HG03469 (cell line): ENCODE measurements around the gene CERT1.

Source experiments
- ATAC-seq: cut with Tn5 transposase; IDR thresholded peaks from one replicate; pipeline ENCODE4 v1.9.1; 2021; ENCODE audit warnings: mild to moderate bottlenecking, moderate library complexity, moderate number of reproducible peaks; ENCODE audit not compliant: unreplicated experiment

The CERT1 gene

DNA sequence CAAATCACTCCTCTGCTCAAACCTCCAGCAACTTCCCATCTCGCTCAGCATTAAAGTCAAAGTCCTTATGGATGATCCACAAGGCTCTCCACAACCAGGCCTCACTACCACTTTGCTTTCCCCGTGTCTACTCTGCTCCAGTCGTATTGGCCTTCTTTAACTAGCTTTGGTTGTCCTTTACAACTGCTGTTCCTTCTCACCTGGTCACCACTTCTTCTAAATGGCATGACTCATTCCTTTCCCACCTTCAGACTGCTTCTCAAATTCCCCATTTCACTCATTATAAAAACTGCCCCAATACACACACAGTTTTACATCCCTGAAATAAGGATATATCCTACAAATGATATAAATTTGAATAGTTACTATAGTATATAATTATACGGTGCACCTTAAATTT is 30.4 kb downstream of the CERT1 start:
- ATAC-seq, result no peak

GRCh38 chr5:75475364-75475763 is 36.1 kb downstream of the CERT1 start:
- no peak for ATAC-seq

GRCh38 chr5:75473463-75473862 is 38.0 kb downstream of the CERT1 start:
- no peak for ATAC-seq

DNA sequence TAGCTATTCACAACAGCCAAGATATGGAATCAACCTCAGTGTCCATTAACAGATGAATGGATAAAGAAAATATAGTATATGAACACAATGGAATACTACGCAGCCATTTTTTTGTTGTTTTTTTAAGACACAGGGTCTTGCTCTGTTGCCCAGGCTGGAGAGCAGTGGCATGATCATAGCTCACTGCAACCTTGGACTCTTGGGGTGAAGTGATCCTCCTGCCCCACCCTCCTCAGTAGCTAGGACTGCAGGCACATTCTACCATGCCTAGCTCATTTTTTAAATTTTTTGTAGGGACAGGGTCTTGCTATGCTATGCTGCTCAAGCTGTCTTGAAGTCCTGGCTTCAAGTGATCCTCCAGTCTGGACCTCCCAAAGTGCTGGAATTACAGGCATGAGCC is 38.5 kb downstream of the CERT1 start:
- no peak for ATAC-seq

DNA sequence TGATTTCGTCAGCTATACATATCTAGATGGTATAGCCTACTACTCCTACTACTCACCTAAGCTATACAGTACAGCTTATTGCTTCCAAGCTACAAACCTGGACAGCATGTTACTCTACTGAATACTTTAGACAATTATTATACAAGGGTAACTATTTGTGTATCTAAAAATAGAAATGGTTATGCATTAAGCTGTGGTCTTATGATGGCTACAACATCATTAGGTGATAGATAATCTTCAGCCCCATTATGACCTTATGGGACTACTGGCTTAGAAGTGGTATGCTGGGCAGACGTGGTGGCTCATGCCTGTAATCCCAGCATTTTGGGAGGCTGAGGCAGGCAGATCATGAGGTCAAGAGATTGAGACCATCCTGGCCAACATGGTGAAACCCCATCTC is 40.2 kb downstream of the CERT1 start:
- no peak for ATAC-seq

- ATAC-seq, result no peak
These were observed 42.4 kb downstream of the CERT1 start for GRCh38 chr5:75469017-75469416.

DNA sequence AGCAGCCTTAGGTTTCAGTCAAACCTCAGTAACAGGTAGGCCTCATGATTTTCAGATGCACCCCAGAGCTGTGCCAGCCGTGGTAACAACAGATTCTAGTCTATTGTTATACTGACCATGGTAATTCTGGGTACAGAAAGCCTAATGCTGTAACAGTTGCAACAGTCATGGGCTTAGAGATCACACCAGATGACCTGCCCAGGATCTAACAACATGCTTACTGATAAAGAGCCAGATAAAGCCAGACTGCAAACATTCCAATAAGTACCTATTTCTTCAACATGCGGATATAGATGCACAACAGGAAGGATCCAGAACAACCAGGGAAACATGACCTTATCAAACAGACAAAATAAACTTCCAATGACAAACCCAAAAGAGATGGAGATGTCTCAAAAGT is 42.8 kb downstream of the CERT1 start:
- no peak for ATAC-seq

- no peak for ATAC-seq
These were observed 45.3 kb downstream of the CERT1 start for GRCh38 chr5:75466006-75466716.

- ATAC-seq, result no peak
These were observed 45.9 kb downstream of the CERT1 start for GRCh38 chr5:75465480-75465879.

DNA sequence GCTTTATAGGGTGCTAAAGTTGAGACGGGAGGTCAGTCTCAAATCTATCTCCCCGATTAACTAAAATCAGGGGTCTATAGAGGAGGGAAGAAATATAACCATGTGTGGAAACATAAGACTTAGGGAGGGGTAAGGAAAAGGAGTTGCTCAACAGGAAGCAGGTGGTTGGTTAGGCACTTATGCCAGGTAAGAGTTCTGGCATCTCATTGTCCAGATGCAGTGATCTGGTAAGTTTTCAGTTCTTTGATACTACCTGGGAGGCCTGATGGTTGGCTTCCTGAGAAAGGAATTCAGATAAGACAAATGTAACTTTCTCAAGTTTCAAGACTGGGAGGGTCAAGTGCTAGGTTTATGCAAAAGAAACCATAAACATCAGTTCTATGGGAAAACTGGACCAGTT is 47.7 kb downstream of the CERT1 start:
- ATAC-seq, result no peak

GRCh38 chr5:75461679-75462078 is 49.8 kb downstream of the CERT1 start:
- ATAC-seq, result no peak

DNA sequence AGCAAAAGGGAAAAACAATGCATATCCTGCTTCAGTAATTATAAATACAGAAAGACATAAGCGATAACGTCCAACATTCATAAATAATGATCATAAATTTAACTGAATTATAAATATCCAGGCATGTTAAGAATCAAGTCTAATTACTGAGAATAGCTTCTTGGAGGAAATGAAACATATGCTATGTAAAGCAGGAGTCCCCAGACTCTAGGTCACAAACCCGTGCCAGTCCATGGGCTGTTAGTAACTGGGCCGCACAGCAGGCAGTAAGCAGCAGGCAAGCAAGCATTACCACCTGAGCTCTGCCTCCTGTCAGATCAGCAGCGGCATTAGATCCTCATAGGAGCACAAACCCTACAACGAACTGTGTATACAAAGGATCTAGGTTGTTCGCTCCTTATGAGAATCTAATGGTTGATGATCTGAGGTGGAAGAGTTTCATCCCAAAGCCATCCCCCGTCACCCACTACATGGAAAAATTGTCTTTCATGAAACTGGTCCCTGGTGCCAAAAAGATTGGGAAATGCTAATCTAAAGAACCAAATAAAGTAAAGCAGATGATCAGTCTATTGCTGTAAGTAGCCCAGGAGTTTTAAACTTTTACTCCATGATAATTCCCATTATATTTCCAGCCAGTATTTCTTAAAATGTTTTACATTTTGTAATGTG is 50.4 kb downstream of the CERT1 start:
- ATAC-seq, result peak; percentile 76

DNA sequence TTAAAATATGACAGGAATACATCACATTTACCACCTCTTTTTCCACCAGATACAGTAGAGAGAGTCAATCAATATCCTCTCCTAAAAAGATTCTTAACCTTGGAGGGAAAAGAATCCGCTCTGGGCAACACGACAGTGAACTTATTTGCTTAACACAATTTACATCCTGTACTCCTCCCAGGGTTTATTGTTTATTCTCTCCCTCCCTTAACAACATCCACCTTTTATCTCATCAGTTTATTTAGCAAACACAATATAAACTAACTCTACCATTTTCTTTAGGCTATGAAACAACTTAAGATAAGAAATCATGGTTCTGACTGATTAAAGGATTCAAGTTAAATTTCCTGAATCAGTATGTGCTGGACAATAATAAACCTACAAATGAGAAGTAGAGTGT is 50.9 kb downstream of the CERT1 start:
- peak; percentile 11 for ATAC-seq

- no peak for ATAC-seq
These were observed 53.7 kb downstream of the CERT1 start for GRCh38 chr5:75457691-75458090.

DNA sequence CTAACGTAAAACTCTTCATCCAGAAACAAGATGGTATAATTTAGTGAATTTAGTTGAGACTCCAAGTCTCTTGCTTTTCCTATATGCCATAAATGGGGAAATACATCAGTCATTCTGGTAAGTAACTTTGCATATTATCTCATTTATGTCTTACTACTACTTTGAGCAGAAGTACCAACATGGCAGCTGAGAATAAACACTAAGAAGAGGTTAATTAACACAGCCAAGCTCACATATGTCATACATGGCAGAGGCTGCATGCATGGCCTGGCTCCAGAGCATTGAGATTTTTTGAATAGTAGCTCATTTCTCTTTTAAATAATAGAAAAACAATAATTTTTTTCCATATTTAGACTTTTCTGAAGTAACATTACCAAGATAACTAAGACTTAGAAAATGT is 54.3 kb downstream of the CERT1 start:
- no peak for ATAC-seq

- ATAC-seq, result no peak
These were observed 61.4 kb downstream of the CERT1 start for GRCh38 chr5:75450069-75450468.

DNA sequence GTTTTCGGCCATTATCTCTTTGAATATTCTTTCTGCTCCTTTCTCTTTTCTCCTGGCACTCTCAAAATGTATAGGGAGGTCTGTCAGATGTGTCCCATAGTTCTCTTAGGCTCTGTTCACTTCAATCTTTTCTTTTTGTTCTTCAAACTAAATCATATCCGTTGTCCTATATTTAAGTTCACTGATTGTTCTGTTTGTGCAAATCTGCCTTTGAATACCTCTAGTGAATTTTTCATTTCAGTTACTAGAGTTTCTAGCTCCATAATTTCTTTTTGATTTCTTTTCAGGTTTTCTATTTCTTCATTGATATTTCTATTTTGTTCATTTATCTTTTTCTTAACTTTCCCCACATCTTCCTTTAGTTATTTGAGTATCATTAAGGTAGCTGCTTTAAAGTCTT is 65.4 kb downstream of the CERT1 start:
- ATAC-seq, result no peak

- no peak for ATAC-seq
These were observed 69.9 kb downstream of the CERT1 start for GRCh38 chr5:75441560-75441959.

DNA sequence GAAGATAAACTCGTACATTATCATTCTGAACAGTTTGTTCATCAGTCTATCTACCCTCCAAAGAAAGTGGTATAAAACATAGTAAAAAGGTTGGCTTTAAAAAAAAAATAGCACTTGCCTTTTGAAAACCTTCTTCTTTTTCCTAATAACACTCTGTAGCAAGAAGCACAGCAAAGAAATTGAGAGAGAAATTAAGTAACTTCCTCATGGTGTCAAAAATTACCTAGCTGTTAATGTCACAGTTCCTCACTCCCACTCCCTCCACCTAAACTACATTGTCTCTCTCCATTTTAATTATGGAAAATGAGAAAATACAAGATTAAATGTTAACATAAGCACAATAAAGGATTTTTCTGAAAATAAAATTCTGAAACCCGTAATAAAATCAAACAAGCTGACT is 72.2 kb downstream of the CERT1 start:
- no peak for ATAC-seq

GRCh38 chr5:75438722-75439121 is 72.7 kb downstream of the CERT1 start:
- ATAC-seq, result no peak

GRCh38 chr5:75435096-75435495 is 76.3 kb downstream of the CERT1 start:
- ATAC-seq, result no peak

DNA sequence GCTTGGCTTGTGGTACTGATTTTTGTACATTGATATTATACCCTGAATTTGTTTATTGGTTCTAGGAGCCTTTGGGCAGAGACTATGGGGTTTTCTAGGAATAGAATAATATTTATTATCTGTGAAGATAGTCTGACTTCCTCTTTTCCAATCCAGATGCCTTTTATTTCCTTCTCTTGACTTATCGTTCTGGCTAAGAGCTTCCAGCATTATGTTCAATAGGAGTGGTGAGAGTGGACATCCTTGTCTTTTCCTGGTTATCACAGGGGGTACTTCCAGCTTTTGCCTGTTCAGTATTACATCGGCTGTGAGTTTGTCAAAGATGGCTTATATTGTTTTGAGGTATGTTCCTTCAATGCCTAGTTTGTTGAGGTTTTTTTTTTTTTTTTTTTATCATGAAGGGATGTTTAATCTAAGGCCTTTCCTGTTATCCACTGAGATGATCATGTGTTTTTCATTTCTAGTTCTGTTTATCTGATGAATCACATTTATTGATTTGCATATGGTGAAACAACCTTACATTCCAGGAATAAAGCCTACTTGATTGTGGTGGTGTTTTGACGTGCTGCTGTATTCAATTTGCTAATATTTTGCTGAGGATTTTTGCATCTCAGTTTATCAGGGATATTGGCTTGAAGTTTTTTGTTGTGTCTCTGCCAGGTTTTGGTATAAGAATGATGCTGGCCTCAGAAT is 77.5 kb downstream of the CERT1 start:
- no peak for ATAC-seq
